NCI-H524 (cell line): ENCODE data around the gene MRPL20.
"Not testable (repeated sequence)": the region's sequence is repeated elsewhere in the genome, so short reads cannot be mapped to it uniquely, and the experiment has no call there.

Experiments
- DNase-seq, 2 experiments: peaks; one replicate each; lab custom pipeline; 2025; lab: John Stamatoyannopoulos, UW

Gene MRPL20

DNA sequence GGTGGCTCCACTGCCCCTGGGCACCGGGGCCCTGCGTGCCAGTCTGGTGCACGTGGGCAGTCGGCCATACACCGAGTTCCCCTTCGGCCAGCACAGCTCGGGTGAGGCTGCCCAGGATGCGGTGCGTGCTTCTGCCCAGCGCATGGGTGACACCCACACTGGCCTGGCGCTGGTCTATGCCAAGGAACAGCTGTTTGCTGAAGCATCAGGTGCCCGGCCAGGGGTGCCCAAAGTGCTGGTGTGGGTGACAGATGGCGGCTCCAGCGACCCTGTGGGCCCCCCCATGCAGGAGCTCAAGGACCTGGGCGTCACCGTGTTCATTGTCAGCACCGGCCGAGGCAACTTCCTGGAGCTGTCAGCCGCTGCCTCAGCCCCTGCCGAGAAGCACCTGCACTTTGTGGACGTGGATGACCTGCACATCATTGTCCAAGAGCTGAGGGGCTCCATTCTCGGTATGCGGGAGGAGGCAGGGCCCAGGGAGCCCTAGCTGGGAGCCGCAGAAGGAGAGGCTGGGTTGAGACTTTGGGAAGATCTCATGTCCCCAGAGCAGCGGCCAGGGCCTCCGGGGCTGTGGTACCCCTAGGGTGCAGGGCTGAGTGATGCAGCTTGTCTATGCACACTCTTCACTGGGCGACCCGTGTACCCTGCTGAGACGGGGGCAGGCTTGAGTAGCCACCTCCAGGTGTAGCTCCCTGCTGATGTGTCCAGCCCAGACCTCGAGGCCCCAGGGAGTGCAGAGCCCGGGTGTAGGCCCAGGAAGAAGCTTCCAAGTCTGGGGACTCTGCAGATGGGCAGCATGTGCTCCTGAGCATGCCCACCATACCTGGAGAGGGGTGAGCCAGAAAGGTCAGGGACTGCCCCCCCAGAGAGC lies 30.2 kb upstream of the MRPL20 start:
- peak; percentile 38 to 73 for DNase-seq

DNA sequence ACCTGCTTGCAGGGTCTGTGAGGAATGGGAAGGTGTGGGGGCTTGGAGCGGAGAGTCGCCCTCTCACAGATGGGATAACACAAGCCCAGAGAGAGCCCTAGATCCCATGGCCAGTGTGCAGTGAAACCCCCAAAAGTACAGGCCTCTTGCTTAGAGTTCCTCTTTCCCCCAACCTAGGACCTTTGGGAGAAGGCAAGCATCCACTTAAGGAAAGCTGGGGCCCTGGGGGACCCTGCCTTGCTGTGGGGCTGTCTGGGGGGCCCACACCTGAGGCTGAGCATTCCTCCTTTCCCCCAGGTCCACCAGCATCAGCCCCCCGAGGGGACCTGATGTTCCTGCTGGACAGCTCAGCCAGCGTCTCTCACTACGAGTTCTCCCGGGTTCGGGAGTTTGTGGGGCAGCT lies 29.5 kb upstream of the MRPL20 start:
- DNase-seq = no peak

DNA sequence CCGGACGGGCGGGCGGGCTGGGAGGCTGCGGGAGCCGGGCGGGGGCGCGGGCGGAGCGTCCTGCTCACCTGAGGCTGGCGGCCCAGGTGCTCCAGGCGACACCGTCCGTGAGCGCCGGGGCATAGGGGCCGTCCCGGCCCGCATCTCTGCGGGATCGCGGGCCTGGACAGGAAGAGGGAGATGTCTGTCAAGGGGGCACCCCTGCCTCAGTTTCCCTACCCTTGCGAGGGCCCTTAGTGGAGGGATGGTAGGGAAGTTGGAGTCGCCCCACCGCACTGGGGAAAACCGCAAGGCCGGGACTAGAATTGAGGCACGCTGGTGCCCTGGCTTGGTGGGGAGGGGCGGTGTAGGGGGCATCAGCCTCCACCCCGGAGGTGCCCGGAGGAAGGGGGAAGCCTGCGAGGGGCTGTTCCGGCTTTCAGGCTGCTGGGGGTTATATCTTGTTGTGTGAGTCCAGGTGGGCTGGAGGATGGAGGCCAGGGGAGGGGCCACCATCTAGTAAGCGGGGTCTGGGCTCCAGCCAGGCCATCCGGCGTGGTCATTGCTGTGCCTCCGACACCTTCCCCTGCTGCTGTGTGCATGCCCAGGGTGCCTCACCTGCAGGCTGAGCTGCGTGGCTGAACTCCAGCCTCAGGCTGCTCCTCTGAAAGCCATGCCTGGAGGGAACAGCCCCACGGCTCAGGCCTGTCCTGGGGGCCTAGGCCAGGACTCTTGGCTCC lies 29.0 kb upstream of the MRPL20 start:
- DNase-seq = no peak

DNA sequence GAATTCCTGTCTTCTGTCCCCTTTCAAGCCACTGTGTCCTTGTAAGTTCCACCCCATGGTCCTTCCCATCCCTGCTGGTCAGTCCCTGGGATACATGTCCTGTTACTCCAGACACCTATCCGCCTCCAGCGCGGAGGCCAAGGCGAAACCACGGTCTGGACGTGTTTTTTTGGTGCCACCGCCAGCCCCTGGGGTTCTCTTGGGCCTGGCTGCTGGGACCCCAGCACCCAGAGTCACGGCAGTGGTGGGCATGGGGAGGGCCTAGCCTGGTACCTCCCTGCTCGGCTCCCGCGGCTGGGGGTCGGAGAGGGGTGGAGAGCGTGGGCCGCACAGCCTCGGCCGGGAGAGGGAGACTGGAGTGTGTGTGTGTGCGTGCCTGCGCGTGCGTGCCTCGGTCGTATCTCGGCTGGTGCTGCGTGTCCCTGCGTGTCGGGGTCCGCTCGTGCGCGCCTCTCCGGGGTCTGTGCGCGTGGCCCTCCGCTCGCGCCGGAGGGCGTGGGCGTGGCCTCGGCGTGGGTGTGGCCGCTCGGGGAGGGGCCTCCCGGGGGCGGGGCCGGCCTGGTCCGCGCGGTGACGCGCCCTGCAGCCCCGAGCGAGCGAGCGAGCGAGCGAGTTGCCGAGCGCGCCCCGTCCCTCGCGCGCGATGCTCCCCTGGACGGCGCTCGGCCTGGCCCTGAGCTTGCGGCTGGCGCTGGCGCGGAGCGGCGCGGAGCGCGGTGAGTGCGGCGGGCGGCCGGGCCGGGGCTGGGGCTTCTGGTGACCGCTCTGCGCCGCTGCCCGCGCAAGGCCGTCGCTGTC lies 28.2 kb upstream of the MRPL20 start, which contains the start of gene VWA1:
Gene VWA1, plus strand, starts transcription at position 585 of the 798 bp plus-strand sequence. Its CDS starts 59 bp downstream, at position 644.
- peak in 1 of 2 experiments; percentile 28 for DNase-seq

DNA sequence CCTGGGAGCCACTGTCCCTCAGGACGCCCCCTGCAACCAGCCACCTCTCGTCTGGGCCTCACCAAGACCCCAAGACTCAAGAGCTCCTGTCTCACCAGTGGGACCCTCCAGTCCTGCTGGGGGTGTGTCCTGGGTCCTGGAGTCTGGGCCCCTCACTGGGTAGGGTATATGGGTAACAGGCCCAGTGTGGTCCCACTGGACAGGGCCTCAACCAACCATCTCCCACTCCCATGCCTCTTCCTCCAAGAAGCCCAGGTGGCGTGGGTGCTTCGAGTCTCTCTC lies 27.7 kb upstream of the MRPL20 start:
- DNase-seq = no peak

DNA sequence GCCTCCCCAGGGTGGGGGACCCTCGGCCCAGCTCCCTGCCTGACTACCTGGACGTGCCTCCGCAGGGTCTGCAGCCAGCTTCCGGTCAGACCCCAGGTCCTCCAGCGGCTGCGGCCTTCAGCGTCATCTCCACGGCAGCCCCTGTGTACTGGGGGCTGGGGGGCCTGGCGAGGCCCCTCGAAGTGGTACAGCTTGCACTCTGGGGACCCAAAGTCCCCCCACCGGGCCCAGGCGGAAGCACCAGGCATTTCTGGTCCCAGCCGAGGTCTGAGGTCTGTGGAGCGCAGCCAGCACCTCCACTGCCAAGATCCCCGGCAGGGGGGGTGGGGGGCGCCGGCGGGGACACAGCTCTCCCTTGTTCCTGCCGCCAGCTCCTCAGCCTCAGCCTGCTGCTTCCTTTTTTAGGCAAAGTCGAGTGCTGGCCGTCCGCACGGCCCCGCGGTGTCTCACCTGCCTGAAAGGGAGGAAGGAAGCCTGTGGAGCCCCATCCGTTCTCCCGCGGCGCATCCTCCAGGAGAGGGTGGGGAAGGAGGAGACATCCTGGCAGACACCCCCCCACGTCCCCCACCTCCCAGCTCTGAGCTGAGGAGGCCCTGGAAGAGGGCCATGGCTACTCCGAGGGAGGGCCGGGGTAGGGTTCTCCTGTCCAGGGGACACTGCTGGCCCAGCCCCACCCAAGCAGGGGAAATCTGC lies 27.2 kb upstream of the MRPL20 start:
- no peak for DNase-seq

DNA sequence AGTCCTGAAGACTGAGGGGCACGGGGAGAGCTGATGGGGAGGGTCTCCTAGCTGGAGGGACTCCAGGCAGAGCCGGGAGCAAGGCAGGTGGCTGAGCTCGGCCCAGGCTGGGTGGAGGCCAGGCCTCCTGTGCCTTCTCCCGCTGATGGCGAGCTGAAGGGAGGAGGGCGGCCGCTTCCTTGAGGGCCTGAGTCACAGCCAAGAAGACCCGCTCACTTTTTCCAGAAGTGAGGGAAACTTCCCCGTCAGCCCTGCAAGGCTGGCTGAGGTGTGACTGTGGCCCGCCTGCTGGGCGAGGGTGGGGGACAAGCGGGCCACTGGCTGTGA lies 26.7 kb upstream of the MRPL20 start:
- DNase-seq = peak in 1 of 2 experiments; percentile 20

DNA sequence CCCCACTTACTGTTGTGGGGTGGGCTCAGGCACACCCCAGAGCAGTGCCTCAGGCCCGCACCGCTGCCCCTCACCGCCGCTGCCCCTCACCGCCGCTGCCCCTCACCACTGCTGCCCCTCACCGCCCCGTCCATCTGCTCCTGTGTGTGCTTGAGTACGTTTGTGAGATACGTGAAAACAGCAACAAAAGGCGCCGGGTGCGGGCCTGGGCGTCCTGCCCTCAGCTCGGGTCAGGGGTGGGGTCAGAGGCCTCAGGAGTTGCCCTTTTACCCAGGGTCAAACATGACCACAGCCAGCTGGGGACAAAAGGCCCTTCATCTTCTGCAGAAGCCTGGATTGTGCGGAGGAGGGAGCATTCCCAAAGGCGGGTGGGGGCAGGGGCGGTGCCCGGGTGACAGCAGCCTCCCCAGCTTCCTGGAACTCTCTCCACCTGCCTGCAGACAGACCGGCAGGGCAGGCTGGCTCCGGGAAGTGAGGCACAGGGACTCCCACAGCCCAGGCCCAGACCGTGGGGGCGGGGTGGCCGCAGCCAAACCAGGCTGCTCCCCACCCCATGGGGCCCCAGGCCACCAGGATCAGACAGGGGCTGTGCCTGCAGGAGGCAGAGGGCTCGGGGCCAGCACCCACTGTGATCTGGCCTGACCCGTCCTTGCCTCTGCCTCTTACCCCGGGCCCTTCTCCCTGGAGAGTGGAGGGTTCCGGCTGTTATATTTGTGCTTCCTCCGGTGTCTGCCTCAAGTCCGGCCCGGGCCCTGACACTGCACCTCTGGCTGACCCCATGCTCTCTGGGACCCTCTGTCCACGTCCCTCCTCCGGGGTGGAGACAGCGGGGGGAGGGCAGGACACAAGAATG lies 26.1 kb upstream of the MRPL20 start:
- DNase-seq = peak; percentile 42 to 62

DNA sequence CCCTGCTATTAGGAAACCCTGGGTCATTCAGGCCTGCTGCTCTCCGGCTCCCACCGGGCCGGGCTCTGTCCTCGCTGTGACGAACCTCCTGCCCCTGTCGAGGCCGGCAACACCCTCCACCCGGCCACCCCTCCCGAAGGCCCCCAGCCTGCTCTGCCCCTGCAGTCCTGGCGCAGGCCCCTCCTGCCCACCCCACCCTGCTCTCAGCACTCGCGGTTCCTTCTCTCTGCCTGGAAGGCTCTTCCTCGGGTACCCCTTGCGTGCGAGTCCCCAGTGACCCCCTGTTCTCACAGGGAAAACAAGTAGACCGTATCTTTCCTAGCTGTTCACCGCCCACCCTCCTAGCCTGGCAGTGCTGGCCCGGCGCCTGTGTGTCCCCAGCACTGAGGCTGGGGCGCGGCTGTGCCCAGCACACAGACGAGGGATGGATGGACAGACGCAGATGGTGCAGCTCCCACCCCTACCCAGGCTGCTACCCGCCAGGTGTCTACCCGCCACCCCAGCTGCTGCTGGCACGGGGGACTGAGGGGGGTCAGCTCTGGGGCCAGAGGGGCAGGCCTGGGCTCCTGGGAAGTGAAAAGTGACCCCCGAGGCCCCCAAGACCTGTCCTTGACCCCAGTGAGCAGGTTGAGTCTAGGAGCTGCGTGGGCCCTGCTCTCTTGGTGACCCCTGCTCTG lies 25.3 kb upstream of the MRPL20 start:
- DNase-seq = peak; percentile 79

DNA sequence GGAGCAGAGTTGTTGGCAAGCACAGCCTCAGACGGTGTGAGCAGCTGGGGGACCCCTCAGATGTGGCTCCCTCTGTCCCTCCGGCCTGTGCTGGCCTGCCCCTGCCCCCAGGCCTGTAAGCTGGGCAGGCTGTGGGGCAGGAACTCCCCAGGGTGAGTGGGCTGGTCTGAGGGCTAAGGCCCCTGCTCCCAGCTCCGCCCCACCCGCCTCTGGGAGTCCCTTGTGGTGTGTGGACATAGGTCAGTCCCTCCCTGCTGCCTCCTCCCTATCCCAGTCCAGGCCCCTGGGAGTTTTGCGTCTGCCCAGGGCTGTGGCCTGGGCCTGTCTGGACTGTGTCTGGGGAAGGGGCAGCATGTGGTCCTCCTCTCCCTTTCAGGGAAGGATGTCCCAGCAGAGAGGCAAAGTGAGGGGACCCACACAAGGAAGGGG lies 24.8 kb upstream of the MRPL20 start:
- peak in 1 of 2 experiments; percentile 30 for DNase-seq

DNA sequence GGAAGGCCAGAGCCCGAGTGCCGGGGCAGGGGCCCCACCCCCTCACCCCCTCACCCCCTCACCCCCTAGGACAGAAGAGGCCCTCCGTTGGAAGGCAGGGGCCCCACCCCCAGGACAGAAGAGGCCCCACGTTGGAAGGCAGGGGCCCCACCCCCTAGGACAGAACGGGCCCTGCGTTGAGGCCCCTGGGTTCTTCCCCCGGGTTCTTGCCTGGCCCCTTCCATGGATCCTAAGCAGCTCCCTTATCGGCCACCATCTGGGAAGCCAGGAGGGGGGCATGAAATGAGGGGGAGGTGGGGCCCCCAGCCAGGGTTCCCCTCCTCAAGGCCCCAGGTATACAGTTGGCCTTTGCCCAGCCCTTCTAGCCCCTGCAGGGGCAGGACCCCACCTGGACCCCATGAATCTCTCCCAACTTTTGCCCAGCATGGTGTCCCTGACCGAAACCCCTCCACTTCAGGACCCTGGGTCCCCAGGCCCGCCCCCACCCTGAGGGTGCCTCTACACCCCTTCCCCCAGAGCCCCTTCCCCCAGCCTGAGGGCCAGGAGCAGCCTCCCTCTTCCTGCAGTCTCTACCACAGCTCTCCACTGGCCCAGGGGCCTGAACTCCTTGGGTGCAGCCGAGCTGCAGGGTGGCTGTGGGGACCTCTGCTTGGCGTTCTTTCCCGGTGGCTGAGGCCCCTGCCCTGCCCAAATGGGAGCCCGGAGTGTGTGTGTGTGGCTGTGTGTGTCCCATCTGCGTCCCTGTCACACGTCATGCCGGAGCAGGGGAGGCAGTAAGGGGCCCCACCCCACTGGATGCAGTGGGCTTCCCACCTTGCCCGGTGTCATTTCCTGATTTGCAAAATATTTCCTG lies 24.1 kb upstream of the MRPL20 start:
- peak in 1 of 2 experiments; percentile 38 for DNase-seq

DNA sequence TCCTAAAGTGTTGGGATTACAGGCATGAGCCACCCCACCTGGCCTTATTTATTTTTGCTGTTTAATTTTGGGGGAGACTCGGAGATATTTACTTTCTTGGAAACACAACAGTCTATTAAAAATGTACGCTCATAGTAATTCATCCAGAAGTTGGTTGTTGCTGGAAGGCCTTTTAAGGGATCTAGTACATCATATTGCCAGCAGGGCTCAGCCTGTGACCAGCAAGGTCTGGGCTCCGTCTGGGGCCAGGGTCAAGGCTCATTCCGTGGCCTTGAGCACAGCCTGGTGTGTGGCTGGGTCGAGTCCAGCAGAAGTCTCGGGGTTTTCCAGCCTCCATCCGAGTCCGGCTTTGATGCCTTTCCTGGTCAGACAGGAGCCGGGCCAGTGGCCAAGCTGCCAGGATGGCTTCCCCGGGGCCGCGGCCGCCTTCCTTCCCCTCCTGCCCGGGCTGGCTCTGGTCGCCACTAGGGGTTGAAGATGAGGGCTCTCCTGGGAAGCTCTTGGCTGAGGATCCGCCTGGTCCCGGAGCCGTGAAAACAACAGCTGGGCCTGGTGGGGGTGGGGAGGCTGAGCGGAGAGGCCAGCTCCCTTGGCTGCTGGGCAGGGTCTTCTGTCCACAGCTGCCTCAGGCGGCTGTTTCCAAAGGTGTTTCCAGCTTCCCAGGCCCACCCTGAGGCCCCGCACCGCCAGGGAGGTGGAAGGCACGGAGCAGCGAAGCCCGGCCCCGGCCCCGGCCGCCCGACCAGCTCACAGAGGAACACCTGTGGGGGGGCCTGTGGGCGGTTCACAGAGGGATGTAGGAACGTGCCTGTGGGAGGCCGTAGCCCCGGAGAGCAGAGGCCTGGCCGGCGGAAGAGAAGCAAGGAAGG lies 23.3 kb upstream of the MRPL20 start:
- DNase-seq = peak; percentile 53 to 87

DNA sequence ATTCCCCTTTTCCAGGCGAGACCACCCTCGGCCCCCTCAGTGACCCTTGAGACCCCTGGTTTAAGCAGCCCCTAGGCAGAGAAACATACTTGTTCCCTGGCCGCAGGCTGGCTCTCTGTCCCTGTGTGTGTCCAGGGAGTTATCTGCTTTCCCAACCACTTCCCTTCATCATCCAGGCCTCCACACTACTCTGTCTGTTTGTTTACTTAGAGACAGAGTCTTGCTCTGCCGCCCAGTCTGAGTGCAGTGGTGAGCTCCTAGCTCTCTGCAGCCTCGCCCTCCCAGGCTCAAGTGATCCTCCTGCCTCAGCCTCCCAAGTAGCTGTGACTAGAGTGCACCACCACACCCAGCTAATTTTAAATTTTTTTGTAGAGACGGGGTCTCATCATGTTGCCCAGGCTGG lies 22.6 kb upstream of the MRPL20 start:
- no peak for DNase-seq

DNA sequence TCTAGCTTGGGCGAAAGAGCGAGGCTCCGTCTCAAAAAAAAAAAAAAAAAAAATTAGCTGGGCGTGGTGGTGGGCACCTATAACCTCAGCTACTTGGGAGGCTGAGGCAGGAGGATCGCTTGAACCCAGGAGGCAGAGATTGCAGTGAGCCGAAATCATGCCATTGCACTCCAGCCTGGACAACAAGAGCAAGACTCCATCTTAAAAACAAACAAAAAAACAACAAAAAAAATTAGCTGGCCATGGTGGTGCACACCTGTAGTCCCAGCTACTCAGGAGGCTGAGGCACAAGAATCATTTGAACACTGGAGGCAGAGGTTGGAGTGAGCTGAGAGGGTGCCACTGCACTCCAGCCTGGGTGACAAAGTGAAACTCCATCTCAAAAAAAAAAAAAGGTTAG lies 21.9 kb upstream of the MRPL20 start:
- DNase-seq = not testable (repeated sequence)

DNA sequence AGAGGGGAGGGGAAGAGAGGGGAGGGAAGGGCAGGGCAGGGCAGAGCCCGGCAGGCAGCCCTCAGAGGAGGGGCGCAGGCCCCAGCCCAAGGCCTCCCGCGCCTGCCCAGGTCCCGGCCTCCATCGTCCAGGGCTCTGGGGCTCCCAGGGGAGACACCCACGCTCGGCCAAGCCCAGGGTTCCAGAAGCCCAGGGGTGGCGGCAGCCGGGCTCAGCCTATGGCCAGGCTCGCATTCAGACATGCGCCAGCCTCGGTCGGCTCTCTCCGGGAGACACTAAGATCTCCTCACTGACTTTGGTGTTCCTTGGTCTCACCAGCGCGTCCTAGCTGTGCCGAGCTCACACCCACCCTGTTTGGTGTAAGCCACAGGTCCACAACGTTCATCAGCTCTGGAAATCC lies 21.1 kb upstream of the MRPL20 start:
- DNase-seq = no peak

DNA sequence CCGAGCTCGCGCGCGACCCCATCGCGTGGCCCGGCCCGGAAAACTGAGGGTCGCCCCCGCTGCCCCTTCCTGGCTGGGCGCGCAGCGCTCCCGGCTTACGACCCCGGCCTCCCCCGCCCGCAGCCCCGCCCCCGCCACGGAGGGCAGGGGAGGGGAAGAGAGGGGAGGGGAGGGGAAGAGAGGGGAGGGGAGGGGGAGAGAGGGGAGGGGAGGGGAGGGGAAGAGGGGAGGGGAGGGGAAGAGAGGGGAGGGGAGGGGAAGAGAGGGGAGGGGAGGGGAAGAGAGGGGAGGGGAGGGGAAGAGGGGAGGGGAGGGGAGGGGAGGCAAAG lies 20.7 kb upstream of the MRPL20 start:
- DNase-seq = no peak

DNA sequence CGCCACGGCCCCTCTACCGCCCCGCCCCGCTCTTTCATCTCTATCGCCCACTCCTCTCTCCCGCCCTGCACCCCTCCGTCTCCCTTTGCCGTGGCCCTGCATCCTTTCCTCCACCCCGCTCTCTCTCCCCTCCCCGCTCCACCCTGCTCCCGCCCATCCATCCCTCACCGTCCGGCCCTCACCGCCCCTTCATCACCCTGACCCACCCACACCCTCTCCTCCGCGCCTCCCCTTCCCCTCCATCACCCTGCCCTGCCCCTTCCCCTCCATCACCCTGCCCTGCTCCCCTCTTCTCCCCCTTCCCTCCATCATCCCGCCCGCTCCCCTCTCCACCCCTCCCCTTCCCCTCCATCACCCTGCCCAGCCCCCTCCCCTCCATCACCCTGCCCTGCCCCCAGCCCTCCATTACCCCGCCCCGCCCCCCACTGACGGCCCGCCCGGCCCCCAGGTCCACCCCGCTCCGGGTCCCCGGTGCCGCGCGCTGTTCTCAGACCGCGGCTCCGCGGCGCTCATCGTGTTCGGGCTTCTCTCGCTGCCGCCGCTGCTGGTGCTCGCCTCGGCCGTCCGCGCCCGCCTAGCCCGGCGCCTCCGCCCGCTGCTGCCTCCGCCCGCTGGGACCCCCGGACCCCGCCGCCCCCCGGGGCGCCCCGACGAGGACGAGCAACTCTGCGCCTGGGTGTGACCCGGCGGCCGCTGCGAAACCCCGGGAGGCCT lies 20.2 kb upstream of the MRPL20 start:
- no peak for DNase-seq

DNA sequence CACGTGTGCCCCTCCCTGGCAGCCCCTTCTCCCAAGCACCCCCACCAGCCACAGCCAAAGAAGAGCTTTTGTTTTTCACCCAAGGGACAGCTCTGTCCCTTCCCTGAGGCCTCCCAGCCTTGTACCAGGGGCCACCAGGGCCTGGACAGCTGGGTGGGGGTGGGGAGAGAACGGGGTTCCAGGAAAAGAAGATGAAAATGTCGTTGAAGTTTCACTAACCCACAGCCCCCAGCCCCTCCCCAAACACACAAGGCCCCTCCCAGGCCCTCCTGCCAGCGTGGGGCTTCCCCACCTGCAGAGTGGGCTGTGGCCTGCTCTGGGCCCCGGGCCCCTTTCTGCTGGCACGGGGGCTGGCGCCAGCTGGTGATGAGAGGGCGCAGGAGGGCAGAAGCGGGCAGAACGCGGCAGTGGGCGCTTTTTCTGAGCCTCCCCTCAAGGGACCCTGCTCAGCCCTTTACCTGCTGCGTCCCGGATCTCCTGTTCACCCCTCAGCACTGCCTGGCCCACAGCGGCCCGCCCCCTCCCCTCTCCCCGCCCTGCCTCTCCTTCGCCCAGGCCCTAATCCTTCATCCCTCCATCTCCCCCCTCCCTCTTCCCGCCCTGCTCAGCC lies 19.5 kb upstream of the MRPL20 start:
- peak in 1 of 2 experiments; percentile 52 for DNase-seq
